ENCODE results near the gene DBT.
"Not testable (repeated sequence)": the region's sequence is repeated elsewhere in the genome, so short reads cannot be mapped to it uniquely, and the experiment has no call there.

Gene DBT

DNA sequence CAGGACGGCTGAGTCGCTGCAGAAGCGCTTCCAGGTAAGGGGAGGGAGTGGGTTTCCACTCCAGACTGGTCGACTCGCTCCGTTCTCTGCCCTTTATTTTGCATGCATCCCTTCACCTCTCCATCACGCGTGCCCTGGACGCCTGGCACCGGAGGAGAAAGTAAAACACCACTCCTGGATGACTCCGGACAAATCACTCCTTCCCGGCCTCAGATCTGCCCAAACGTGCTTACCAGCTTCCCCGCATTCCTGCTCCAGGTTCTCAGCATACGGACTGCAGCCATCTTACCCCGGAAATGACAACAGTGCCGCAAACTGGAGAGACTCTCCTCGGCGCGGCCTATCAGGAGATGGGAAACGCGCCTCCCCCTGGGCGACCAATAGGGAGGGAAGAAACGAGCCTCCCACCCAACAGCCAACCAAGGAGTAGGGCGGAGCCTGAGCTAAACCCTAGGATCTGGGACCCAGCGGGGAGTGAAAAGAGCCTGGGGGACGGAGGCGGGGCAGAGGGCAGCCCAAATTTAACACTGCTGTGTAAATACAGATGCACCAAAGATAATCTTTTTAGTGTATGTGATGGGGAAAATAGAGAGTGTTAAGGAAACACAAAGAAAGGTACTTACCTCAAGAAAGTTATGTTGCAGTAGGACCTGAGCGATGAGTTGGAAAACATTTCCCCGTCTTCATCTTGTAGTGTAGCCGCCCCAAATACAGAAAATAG, at the start of gene DBT:
Gene DBT, minus strand, starts transcription at position 298 of the 721 bp plus-strand sequence. Its CDS starts 14 bp downstream, at position 284.
- DNase-seq, result peak; percentile 92

- no peak for DNase-seq
Measured at GRCh38 chr1:100298512-100298911, 48.9 kb upstream of the DBT start.

DNA sequence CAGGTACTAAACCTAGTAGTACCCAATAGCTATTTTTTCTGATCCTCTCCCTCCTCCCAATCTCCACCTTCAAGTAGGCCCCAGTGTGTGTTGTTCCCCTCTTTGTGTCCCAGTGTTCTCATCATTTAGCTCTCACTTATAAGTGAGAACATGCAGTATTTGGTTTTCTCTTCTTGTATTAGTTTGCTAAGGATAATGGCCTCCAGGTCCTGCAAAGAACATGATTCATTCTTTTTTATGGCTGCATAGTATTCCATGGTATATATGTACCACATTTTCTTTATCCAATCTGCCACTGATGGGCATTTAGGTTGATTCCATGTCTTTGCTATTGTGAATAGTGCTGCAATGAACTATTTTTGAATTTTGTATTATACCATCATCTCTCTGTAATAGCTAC, 47.4 kb upstream of the DBT start:
- not testable (repeated sequence) for DNase-seq

GRCh38 chr1:100296140-100296539, 46.5 kb upstream of the DBT start:
- DNase-seq, result no peak

GRCh38 chr1:100292711-100293110, 43.1 kb upstream of the DBT start:
- no peak for DNase-seq

DNA sequence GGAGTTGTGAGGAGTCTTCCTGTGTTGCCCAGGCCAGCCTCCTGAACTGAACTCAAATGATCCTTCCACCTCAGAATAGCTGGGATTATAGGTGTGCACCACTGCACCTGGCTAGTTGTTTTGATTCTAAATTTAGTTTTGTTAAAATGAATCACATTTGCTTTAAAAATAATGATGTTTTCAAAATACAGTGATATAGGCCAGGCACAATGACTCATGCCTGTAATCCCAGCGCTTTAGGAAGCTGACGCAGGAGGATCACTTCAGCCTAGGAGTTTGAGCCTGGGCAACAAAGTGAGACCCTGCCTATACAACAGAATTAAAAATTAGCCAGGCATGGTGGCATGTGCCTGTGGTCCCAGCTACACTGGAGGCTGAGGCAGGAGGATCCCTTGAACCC, 40.7 kb upstream of the DBT start:
- no peak for DNase-seq

- DNase-seq, result no peak
Measured at GRCh38 chr1:100287162-100287561, 37.5 kb upstream of the DBT start.

DNA sequence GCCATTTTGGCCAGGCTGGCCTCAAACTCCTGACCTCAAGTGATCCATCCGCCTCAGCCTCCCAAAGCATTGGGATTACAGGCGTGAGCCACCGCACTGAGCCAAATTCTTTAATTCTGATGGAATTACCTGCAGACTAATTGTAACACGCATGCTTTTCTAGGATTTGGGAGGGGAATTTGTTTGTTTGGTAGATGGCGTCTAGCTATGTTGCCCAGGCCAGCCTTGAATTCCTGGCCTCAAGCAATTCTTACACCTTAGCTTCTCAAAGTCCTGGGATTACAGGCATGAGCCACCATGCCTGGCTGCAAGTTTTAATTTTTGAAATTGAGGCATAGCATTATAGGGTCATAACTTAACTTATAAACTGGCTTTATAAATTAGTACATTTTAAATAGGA, 35.0 kb upstream of the DBT start:
- DNase-seq, result no peak

GRCh38 chr1:100279954-100280682, 30.5 kb upstream of the DBT start:
- DNase-seq, result no peak

DNA sequence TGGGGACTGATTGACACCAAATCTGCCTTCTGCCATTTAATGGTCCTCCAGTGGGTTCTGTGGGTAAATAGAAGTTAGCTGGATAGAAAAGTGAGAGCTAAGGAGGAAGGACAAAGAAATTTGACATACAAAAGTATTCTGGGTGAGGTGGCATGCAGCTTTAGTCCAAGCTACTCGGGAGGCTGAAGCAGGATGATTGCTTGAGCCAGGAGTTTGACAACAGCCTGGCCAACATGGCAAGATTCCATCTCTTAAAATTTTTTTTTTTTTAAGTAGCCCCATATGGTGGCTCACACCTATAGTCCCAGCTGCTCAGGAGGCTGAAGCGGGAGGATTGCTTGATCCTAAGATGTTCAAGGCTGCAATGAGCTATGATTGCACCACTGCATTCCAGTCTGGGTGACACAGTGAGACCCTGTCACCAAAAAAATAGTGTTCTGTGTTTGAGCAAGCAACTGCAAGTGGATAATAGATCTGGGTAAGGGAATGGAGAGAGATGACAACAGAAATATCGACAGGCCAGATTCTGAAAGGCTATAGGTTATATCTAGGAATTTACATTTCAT, 29.8 kb upstream of the DBT start:
- no peak for DNase-seq

GRCh38 chr1:100277866-100278265, 28.2 kb upstream of the DBT start:
- DNase-seq, result no peak

- no peak for DNase-seq
Measured at GRCh38 chr1:100268202-100268601, 18.6 kb upstream of the DBT start.

DNA sequence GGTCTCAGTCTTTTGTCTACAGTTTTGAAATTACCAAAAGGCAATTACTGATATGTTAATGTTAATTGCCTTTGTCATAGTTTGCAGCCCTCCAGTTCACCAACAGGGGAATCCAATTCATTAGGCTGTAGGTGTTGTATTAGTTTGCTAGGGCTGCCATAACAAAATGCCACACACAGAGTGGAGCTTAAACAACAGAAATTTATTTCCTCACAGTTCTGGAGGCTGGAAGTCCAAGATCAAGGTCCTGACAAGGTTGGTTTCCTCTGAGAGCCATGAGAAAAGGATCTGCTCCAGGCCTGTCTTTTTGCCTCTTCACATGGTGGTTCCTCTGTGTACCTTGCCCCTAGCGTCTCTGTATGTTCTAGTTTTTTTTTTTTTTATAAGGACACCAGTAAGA, 17.6 kb upstream of the DBT start:
- no peak for DNase-seq

GRCh38 chr1:100266741-100267140, 17.1 kb upstream of the DBT start:
- no peak for DNase-seq

GRCh38 chr1:100265931-100266740, 16.5 kb upstream of the DBT start, which contains the start of gene RTCA:
Gene RTCA, plus strand, starts transcription at chr1:100266216. Its CDS starts 160 bp downstream, at chr1:100266376.
- peak; percentile 96 for DNase-seq

DNA sequence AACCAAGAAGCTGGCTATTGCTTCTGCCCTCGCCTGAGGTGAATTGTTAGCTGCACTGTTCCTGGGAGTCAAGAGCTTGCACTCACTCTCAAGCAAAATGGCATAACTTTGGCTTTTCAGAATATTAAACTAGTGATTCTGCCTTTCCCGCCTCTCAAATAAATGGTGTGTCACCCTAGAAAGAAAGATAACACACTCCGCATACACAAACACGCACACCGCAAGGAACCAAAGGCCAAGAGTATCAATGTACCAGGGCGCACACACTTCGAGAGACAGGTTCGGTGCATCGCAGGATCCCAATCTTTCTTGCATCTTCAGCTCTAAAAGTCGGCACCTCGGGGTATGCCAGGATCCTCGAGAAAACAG, 15.9 kb upstream of the DBT start:
- DNase-seq, result no peak

DNA sequence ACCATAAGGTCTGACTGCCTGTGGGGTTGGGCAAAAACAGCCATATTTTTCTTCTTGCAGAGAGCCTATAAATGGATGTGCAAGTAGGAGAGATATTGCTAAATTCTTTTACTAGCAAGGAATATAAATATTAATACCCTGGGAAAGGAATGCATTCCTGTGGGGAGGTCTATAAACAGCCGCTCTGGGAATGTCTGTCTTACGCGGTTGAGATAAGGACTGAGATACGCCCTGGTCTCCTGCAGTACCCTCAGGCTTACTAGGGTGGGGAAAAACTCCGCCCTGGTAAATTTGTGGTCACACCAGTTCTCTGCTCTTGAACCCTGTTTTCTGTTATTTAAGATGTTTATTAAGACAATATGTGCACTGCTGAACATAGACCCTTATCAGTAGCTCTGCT, 14.4 kb upstream of the DBT start:
- DNase-seq, result not testable (repeated sequence)

GRCh38 chr1:100261686-100262085, 12.1 kb upstream of the DBT start:
- no peak for DNase-seq

GRCh38 chr1:100258427-100258826, 8.8 kb upstream of the DBT start:
- DNase-seq, result not testable (repeated sequence)

DNA sequence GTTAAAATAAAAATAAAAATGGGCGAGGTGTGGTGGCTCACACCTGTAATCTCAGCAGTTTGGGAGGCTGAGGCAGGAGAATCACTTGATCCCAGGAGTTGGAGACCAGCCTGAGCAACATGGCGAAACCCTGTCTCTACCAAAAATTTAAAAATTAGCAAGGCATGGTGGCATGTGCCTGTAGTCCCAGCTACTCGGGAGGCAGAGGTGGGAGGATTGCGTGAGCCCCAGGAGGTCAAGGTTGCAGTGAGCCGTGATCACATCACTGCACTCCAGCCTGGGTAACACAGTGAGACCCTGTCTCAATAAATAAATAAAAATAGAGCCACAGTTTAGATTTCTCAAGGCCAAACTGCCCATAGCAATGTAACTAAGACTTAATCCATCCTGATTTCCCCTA, 6.6 kb upstream of the DBT start:
- DNase-seq, result not testable (repeated sequence)

DNA sequence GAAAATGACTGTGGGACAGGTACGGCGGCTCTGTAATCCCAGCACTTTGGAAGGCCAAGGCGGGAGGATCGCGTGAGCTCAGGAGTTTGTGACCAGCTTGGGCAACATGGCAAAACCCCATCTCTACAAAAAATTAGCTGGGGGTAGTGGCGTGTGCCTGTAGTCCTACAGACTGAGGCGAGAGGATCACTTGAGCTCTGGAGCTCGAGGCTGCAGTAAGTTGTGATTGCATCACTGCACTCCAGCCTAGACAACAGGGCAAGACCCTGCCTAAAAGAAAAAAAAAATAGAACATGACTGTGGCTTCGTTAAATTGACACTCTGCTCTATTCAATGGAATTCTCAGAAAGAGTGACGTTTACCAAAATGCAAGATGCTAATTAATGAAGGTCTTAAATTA, 3.9 kb upstream of the DBT start:
- no peak for DNase-seq

GRCh38 chr1:100252901-100253300, 3.3 kb upstream of the DBT start:
- no peak for DNase-seq

- DNase-seq, result no peak
Measured at GRCh38 chr1:100250807-100251206, 1.2 kb upstream of the DBT start.

Measured in activated CD8-positive, alpha-beta memory T cell treated with anti-CD3 and anti-CD28 coated beads for 24 hours (primary cell).